Right forelimb (tissue), 1 donor: ENCODE results near the gene FBXL20.
"Not testable (repeated sequence)": the region's sequence is repeated elsewhere in the genome, so short reads cannot be mapped to it uniquely, and the experiment has no call there.

ENCODE experiments used
- DNase-seq: peaks from one replicate; pipeline ENCODE4 v3.0.0-alpha.2; 2018

FBXL20 gene

DNA sequence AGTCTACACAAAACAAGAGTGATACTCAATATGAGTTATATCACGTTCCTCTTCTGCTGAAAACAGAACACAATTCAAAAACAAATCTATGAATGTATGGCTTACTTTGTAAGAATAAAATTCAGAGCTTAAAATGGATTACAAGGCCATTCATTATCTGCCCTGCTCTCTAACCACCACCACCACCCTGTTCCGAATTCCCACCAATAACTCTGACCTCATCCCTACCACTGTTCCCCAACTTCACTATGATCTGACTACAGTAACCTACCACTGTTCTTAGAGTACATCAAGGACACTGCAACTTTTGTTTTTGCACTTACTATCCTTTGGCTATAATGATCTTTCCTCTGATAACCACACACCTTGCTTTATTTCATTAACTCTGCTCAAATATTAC is 21.3 kb downstream of the FBXL20 start:
- no peak for DNase-seq

DNA sequence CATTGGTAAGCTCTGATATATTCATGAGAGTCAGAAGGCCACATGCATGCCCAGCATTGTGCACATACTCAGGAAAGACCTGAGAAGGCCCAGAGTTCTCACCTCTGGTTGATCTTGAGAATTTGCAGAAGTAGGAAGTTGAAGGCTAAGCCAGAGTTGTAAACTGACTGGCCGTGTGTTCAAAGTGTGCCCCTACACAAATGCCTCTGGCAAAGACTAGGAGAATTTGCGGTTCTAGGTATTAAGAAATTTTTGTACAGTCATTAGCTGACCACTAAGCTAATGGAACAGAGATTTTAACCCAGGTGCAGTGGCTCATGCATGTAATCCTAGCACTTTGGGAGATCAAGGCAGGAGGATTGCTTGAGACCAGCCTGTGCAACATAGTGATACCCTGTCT is 25.0 kb downstream of the FBXL20 start:
- no peak for DNase-seq

DNA sequence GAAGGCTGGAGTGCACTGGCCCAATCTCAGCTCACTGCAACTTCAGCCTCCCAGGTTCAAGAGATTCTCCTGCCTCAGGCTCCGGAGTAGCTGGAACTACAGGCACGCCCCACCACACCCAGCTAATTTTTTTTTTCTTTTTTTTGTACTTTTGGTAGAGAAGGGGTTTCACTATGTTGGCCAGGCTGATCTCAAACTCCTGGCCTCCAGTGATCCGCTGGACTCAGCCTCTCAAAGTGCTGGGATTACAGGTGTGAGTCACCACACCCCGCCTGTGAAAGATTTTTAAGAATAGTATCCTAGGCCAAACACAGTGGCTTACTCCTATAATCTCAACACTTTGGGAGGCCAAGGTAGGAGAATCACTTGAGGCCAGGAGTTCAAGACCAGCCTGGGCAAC is 33.6 kb downstream of the FBXL20 start:
- DNase-seq, result not testable (repeated sequence)

GRCh38 chr17:39365872-39366271 is 35.6 kb downstream of the FBXL20 start:
- no peak for DNase-seq

DNA sequence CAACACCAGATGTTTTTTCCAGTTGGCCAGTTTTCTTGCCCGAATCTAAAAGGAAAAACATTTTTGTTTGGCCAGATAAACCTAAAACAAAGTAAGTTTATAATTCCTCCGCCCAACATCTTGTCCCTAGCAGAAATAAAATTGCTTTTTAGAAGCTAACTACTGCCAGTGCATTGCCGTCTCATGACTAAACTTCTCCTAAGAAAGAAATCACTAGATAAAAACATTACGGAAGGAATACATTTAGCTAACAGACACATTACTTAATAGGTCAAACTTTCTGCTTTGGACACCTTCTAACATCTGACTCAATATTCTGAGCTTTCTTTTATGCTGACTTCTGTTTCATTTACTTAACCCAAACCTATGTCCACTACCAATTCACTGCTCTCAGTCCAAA is 36.2 kb downstream of the FBXL20 start:
- no peak for DNase-seq

- no peak for DNase-seq
Measured at GRCh38 chr17:39364236-39365025, 37.0 kb downstream of the FBXL20 start.

GRCh38 chr17:39361064-39361463 is 40.4 kb downstream of the FBXL20 start:
- no peak for DNase-seq

- no peak for DNase-seq
Measured at GRCh38 chr17:39360537-39360936, 40.9 kb downstream of the FBXL20 start.

DNA sequence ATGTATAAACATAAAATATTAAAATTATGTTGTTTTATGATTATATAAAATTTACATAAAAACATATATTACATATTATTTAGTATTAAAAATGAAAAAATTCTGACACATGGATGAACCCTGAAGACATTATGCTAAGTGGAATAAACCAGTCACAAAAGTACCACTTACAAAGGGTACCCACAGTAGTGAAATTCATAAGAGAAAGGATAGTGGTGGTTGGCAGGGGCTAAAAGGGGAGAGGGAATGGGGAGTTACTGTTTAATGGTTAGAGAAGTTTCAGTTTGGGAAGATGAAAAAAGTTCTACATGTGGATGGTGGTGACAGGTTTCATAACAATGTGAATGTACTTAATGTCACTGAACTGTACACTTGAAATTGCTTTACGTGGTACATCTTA is 41.4 kb downstream of the FBXL20 start:
- no peak for DNase-seq

DNA sequence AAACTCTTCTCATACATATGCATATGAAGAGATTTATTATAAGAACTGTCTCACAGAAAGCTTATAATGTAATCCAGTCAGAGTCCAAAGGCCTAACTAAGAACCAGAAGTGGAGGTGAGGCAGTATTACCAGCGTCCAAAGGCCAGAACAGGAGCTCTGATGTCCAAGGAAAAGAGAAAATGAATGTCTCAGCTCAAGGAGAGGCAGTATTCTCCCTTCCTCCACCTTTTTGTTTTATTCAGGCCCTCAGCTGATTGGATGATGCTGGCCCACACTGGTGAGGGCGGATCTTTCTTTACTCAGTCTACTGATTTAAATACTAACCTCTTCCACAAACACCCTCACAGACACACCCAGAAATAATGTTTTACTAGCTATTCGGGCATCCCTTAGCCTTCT is 43.4 kb downstream of the FBXL20 start:
- DNase-seq, result no peak

GRCh38 chr17:39357488-39357887 is 43.9 kb downstream of the FBXL20 start:
- no peak for DNase-seq

- no peak for DNase-seq
Measured at GRCh38 chr17:39352986-39353385, 48.4 kb downstream of the FBXL20 start.

DNA sequence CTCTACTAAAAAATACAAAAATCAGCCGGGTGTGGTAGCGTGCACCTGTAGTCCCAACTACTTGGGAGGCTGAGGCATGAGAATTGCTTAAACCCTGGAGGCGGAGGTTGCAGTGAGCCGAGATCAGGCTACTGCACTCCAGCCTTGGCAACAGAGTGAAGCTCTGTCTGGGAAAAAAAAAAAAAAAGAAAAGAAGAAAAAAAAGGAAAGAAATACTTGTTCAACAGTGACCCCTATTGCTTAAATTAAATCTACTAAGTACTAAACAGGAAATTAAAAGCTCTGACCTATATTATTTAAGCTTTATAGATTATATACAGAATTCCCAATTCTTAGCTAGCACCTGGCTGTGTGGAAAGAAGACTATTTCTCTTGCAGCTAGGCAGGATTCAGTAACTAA is 48.9 kb downstream of the FBXL20 start:
- no peak for DNase-seq

- no peak for DNase-seq
Measured at GRCh38 chr17:39351508-39351907, 49.9 kb downstream of the FBXL20 start.

- no peak for DNase-seq
Measured at GRCh38 chr17:39349246-39349645, 52.2 kb downstream of the FBXL20 start.

DNA sequence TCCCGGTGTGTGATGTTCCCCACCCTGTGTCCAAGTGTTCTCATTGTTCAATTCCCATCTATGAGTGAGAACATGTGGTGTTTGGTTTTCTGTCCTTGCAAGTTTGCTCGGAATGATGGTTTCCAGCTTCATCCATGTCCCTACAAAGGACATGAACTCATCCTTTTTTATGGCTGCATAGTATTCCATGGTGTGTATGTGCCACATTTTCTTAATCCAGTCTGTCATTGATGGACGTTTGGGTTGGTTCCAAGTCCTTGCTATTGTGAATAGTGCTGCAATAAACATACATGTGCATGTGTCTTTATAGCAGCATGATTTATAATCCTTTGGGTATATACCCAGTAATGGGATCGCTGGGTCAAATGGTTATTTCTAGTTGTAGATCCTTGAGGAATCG is 54.6 kb downstream of the FBXL20 start:
- not testable (repeated sequence) for DNase-seq

- no peak for DNase-seq
Measured at GRCh38 chr17:39341541-39341940, 59.9 kb downstream of the FBXL20 start.

GRCh38 chr17:39340731-39341130 is 60.7 kb downstream of the FBXL20 start:
- no peak for DNase-seq

- no peak for DNase-seq
Measured at GRCh38 chr17:39339272-39339671, 62.2 kb downstream of the FBXL20 start.

GRCh38 chr17:39337649-39338048 is 63.8 kb downstream of the FBXL20 start:
- DNase-seq, result not testable (repeated sequence)

GRCh38 chr17:39335704-39336223 is 65.7 kb downstream of the FBXL20 start:
- no peak for DNase-seq

- DNase-seq, result not testable (repeated sequence)
Measured at GRCh38 chr17:39334008-39334744, 67.2 kb downstream of the FBXL20 start.

DNA sequence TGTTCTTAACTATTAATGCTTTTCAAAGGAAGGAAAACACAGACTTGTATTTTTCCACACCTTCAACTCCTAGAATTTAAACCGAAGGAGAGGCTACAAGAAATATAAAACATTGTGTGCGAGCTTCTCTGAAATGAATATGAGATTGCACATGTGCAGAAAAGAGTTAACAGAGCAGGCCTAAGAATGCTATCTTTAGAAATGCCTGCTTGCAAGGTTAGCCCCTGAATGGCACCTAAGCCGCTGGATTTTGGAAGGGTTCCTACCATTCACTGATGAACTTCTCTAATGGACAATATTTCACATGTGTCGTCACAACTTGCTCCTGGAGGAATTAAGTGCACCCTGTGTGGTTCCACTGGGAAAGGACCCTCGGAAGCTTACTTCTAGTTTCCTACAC is 69.3 kb downstream of the FBXL20 start:
- DNase-seq, result no peak

GRCh38 chr17:39328815-39329214 is 72.6 kb downstream of the FBXL20 start:
- no peak for DNase-seq
